A673 (cell line): ENCODE results near the gene OR56A4.

Source experiments
- CTCF ChIP-seq: fragments of 300-800, 200-600 bp; sonication (generic); conservative IDR thresholded peaks from 2 replicates; pipeline ENCODE4 v1.5.1; 2017; ENCODE audit warnings: low read depth, mild to moderate bottlenecking, antibody characterized with exemption, low read length, moderate library complexity, mixed read lengths
- EZH2 ChIP-seq: fragments of 200-600 bp; sonication (generic); IDR thresholded peaks from 2 replicates; pipeline ENCODE4 v1.6.1; 2017; ENCODE audit warnings: borderline replicate concordance, low read depth, mild to moderate bottlenecking, mixed read lengths, antibody characterized with exemption, low read length; ENCODE audit not compliant: poor library complexity, severe bottlenecking

- TF ChIP-seq CTCF (no peak), EZH2 (no peak)
These were observed 4.5 kb downstream of the OR56A4 start for GRCh38 chr11:6002202-6002699.
